ENCODE results near the gene EIF3M.
A peak's percentile ranks its signal among the peaks of the same experiment; 100 is the strongest.

DNA sequence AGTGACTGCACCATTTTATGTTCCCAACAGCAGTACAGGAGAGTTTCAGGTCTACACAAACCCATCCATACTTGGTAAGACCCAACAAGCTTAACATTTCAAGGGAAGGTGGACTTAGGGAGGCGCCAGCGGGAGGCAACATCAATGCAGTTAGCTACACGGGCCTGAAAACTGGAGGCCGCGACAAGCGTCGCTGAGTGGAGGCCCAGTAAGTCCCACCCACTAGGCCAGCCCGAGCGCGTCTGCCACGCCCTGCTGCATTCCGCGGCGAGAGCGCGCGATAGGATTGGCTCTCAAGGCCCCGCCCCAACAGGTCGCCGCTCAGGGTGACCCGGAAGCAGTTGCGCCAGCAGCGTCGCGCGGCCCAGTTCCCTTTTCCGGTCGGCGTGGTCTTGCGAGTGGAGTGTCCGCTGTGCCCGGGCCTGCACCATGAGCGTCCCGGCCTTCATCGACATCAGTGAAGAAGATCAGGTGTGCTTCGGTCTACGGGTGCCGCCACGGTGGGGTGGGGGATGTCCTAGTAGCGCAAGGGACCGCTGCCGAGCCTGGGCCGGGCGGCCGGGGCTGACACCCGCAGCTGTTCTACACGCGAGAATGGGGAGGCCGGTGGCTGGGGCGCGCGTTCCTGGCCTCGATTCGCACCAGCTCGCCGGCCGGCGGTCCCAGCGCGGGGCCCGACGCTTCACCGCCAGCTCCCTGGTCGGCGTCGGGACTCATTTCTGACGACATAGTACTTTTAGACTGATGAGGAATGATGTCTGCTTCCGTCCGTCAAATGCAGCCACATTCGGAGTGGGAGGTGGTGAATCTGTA lies at the start of gene EIF3M:
- TF ChIP-seq CTCF (IDR thresholded peaks at IDR 0.05), result no peak
- peak; percentile 53 to 58 for TF ChIP-seq POLR2A (IDR thresholded peaks at IDR 0.05)
